CD4-positive, alpha-beta T cell treated with Interleukin-6 at 100 ng/mL for 8 hours (primary cell): ENCODE data around the gene PSME3IP1.

Experiments
- DNase-seq: peaks from one replicate; pipeline ENCODE4 v3.0.0-alpha.2; 2020; ENCODE audit warnings: mixed read lengths, low spot score

Gene PSME3IP1

GRCh38 chr16:57143149-57143921, 42.5 kb downstream of the PSME3IP1 start:
- DNase-seq, result no peak

DNA sequence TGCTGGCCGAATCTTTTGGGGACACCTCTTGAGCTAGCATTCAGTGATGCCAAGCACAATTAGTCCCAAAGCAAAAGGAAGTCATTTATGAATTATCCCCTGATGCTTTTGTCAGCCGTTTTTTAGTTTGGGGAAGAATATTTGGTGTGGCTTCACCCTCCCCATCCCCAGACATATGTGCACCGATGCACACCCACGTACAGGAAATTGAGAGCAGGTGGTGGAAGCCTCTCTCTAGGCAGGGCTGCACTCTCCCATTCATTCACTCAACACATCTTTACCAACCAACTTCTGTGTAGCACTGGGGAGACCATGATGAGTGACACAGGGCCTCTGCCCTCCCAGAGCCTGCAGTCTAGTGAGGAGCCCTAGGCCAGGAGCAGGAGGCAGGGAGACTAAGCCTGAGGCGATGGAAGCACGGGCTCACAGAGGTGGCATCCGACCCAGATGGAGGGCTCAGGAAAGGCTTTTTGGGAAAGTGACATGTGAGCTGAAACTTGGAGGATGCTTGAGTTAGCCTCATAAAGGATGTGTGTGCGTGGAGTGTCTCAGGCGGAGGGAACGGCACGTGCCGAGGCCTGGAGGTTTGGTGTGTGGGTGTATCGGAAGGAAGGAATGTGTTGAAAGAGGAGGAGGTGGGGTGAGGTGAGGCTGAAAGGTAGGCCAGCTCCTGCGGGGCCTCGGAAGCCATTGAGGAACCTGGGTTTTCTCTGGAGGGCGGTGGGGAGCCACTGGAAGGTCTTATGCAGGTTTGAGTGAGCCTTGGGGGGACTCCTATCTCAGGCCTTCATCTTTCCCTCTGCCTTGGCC, 43.8 kb downstream of the PSME3IP1 start:
- DNase-seq, result peak; percentile 35

DNA sequence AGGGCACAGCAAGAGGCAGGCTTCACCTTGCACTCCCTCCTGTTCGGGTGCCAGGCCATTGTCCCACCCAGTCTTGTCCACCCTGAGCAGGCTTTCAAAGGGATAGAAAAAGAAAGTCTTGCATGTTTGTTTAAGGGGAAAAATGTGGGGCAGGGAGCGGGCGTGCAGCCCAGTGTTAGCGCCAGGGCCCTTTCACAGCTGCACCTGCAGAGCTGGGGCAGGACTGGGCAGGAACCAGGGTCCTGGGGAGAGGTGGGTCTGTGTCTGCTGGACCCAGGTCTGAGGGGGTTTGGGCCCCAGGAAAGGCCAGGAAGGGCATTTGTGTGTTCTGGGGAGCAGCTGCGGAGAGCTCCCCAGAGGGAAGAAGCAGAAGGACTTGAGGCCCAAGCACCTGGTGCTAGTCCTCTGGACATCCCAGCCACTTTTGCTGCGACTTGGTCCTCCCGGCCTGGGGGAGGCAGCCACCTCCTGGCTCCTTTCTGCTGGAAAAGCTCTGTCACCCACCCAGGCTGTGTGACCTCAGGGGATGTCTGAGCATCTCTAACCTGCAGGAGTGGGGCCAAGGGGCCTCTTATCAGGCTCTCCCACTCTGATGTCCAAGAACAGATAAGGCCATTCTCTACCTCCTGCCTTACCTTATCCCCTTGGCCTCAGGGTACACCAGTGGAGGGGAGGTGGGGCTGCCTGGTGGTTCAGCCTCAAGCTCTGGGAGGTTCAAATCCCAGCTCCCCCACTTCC, 44.7 kb downstream of the PSME3IP1 start:
- no peak for DNase-seq

DNA sequence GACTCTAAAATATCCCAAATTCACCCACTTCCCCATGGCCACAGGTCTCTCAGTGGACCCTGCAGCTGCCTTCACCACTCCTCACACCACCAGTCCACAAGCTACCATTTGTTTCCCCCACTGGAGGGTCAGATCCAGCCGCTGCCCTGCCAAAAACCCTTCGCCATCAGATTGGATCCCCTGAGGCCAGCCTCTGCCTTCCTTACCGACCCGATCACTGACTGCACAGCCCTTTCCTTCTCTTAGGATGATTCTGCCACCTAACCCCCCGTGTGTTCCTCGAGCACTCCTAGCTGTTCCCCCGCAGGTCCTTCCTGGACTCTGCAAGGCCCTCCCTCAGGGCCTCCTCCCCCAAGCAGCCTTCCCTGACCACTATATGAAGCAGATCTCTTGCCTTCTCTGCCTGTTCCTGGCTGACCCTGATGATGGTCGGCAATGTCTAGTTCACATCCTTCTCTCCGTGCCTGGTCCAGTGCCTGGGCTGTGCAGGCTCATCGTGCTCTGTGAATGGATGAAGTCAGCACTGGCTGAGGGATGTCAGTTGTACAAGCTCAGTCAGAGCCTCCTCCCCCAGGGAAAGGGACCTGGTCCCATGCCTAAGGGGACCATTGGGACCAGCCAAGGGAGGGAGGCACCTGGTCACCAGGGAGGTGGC, 47.4 kb downstream of the PSME3IP1 start:
- DNase-seq, result no peak

DNA sequence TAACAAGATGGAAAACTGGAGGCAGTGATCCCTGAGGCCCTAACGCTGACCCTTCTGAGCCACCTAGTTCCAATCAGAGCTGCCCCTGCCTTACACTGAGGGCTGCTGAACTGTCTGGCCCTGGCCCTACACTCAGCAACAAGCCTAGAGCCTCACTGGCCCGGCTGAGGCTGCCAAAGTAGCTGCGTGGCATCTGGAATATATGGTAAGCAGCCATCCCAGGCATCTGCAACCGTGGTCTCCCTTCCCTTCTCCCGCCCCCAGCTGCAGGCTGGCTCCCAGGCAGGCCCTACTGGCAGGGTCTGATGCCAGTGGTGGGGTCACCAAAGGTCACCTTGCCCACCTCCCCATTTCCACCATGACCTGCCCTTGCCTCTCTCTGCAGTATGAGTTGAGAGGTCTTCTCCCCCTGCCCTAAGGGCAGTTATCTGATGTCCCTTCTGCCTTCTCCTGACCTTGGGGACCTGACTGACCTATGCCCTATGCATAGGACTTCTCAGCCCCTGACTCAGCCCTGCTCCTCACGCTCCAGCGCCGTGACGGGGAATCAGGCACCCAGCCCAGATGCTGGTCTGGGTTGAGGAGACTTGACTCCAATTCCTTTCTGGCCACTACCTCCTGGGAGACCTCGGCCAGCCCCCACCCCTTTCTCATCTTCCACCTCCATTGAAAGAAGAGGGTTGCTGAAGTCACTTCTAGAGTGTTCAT, 48.1 kb downstream of the PSME3IP1 start:
- no peak for DNase-seq

- DNase-seq, result no peak
These were observed 48.8 kb downstream of the PSME3IP1 start for GRCh38 chr16:57137043-57137442.

DNA sequence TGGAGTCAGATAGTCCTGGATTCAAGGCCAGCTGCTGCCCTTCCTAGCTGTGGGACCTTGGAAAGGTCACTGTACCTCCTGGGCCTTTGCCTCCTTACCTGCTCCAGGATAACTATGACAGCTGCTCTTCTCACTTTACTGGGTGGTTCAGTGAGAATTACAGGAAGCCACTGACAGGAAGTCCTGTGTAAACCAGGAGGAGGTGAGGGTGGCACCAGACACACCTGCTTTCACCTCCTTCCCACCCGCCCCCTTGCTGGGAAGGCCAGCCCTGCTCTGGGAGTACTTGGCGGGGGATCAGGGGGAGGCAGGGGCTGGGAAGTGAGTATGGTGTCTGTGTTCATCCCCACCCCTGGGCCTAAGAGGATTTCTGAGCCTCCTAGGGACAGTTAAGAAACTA, 50.9 kb downstream of the PSME3IP1 start:
- DNase-seq, result peak; percentile 64

GRCh38 chr16:57133886-57134285, 52.0 kb downstream of the PSME3IP1 start:
- DNase-seq, result no peak

DNA sequence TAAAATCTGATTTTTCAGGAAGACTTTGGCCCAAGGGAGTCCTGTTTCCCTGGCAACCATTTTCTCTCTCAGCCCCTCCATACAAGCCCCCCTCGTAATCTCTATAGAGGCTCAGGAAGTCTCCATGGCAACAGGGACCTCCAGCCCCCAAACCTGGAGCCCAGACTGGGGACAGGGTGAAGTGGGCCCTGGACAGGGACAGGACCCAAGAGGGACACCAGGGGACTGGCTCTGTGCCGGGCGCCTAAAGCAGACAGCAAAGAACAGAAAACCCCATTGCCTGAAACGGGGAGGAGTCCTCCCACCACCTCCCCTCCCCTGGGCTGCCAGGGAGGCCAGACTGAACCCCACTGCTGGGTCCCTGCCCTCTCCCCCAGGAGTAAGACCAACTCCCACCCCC, 52.8 kb downstream of the PSME3IP1 start:
- no peak for DNase-seq

DNA sequence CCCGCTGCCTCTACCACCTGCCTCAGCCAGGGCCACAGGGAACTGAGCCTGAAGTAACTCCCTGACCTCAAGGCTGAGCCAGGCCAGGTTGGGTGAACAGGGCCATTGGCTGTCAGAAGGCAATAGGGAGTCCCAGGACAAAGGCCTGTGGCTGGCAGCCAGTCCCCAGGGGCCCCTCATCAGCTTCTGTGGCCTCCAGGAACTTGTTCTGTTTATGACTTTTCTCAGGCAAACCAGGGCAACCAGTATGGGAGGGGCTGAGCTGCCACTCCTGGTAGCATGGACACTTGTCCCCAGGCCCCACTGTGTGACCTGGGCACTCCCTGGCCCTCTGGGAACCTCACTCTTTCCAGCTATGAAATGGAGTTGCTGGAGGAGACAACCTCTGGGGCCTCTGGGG, 53.4 kb downstream of the PSME3IP1 start:
- DNase-seq, result no peak

- DNase-seq, result no peak
These were observed 54.4 kb downstream of the PSME3IP1 start for GRCh38 chr16:57131351-57131970.

- DNase-seq, result no peak
These were observed 54.9 kb downstream of the PSME3IP1 start for GRCh38 chr16:57130950-57131321.

DNA sequence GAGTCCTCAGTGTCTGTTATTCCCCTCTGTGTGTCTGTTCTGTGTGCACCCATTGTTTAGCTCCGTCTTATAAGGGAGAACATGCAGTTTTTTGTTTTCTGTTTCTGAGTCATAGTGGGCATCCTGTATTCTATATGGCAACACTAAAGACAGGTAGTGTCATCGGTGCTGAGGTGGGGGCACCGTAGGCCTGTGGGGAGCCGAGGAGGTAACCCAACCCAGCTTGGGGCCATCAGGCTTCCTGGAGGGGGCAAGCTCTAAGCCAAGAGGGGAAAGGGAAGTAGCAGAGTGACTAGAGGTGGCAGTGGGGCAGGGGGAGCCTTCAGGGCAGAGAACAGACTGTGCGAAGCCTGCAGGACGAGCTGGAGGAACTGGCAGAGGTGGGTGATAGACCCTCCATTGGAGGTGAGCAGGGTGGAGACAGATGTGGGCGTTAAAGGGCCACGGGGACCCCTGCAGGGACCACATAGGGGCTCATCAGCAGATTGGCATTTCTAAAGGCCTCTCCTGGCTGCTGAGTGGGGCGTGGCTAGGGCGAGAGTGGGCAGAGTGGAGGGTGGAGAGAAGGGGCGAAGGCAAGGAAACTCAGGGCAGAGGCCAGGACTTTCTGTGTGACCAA, 57.0 kb downstream of the PSME3IP1 start:
- peak; percentile 58 for DNase-seq

- no peak for DNase-seq
These were observed 58.0 kb downstream of the PSME3IP1 start for GRCh38 chr16:57127836-57128235.

- no peak for DNase-seq
These were observed 58.6 kb downstream of the PSME3IP1 start for GRCh38 chr16:57127037-57127763.

GRCh38 chr16:57126411-57126810, 59.4 kb downstream of the PSME3IP1 start:
- DNase-seq, result no peak

GRCh38 chr16:57125969-57126368, 59.9 kb downstream of the PSME3IP1 start:
- DNase-seq, result no peak

GRCh38 chr16:57125376-57125775, 60.5 kb downstream of the PSME3IP1 start:
- DNase-seq, result no peak

DNA sequence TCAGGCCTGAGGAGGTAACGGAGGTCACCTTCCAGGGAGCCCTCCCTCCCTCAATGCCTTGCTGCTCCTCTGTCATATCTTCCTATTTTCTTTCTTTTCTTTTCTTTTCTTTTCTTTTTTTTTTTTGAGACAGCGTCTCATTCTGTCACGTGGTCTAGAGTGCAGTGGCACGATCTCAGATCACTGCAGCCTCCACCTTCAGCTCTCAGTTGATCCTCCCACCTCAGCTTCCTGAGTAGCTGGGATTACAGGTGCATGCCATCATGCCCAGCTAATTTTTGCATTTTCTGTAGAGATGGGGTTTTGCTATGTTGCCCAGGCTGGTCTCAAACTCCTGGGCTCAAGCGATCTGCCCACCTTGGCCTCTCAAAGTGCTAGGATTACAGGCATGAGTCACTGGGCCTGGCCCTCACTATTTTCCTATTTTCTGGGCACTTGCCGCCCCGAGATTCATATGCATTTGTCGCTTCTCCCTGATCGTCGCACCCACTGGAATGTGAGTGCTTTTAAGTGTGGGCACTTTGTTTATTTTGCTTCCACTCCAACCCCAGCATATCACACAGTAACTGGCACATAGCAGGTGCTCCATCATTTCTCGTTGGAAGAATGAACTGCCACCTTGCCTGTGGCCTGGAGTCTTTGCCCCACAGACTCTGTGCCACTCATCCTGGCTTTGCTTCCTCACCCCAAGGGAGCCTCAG, 61.7 kb downstream of the PSME3IP1 start:
- DNase-seq, result no peak
